ENCODE results near the gene ATP11A. TPM values are rescaled to one million over a fixed set of nuclear protein-coding genes. Genes with fewer than 3 reads are reported as not detected.
"Not testable (repeated sequence)": the region's sequence is repeated elsewhere in the genome, so short reads cannot be mapped to it uniquely, and the experiment has no call there.

ATP11A gene
- total RNA-seq, 1 experiment from 2014 or later: 2.5 TPM

GRCh38 chr13:112796190-112796915 is 106.5 kb downstream of the ATP11A start:
- Histone ChIP-seq H3K4me3 (no peak overlapping the region), H3K36me3 (no peaks in the 10 kb centered on the region), H3K27me3 (no peaks in the 10 kb centered on the region), H3K9me3 (no peaks in the 10 kb centered on the region)
- DNase-seq: no peak

- H3K27me3 ChIP-seq: no peaks in the 10 kb centered on the region
- H3K36me3 ChIP-seq: no peaks in the 10 kb centered on the region
- no peak for DNase-seq
- no peak overlapping the region for H3K4me3 ChIP-seq
- H3K9me3 ChIP-seq: no peaks in the 10 kb centered on the region
These were observed 109.6 kb downstream of the ATP11A start for GRCh38 chr13:112799394-112799793.

GRCh38 chr13:112800057-112800456 is 110.2 kb downstream of the ATP11A start:
- no peaks in the 10 kb centered on the region for H3K36me3 ChIP-seq
- no peak overlapping the region for H3K4me3 ChIP-seq
- H3K27me3 ChIP-seq: no peaks in the 10 kb centered on the region
- no peak for DNase-seq
- H3K9me3 ChIP-seq: no peaks in the 10 kb centered on the region

- H3K9me3 ChIP-seq, H3K36me3 ChIP-seq, H3K27me3 ChIP-seq, H3K4me3 ChIP-seq, DNase-seq: not testable (repeated sequence)
These were observed 111.0 kb downstream of the ATP11A start for GRCh38 chr13:112800807-112801206.

- Histone ChIP-seq H3K9me3 (no peaks in the 10 kb centered on the region), H3K36me3 (no peaks in the 10 kb centered on the region; the same call in 1 of the 2 replicates), H3K27me3 (no peaks in the 10 kb centered on the region), H3K4me3 (no peak overlapping the region)
- no peak for DNase-seq
These were observed 113.0 kb downstream of the ATP11A start for GRCh38 chr13:112802802-112803195.

GRCh38 chr13:112803422-112803821 is 113.6 kb downstream of the ATP11A start:
- no peak for DNase-seq
- Histone ChIP-seq H3K27me3 (no peaks in the 10 kb centered on the region), H3K36me3 (no peaks in the 10 kb centered on the region; the same call in 1 of the 2 replicates), H3K4me3 (no peak overlapping the region), H3K9me3 (no peaks in the 10 kb centered on the region)

- no peaks in the 10 kb centered on the region for H3K27me3 ChIP-seq
- no peak overlapping the region for H3K4me3 ChIP-seq
- H3K9me3 ChIP-seq: no peaks in the 10 kb centered on the region
- no peak for DNase-seq
- H3K36me3 ChIP-seq: no peaks in the 10 kb centered on the region; the same call in 1 of the 2 replicates
These were observed 114.5 kb downstream of the ATP11A start for GRCh38 chr13:112804374-112804773.

- H3K4me3 ChIP-seq: no peak overlapping the region
- no peaks in the 10 kb centered on the region; the same call in 1 of the 2 replicates for H3K36me3 ChIP-seq
- no peak for DNase-seq
- H3K27me3 ChIP-seq: no peaks in the 10 kb centered on the region
- no peaks in the 10 kb centered on the region for H3K9me3 ChIP-seq
These were observed 117.2 kb downstream of the ATP11A start for GRCh38 chr13:112806739-112807652.

- no peaks in the 10 kb centered on the region for H3K9me3 ChIP-seq
- DNase-seq: no peak
- H3K36me3 ChIP-seq: no peaks in the 10 kb centered on the region; the same call in 1 of the 2 replicates
- no peaks in the 10 kb centered on the region for H3K27me3 ChIP-seq
- no peak overlapping the region for H3K4me3 ChIP-seq
These were observed 118.0 kb downstream of the ATP11A start for GRCh38 chr13:112807653-112808376.

GRCh38 chr13:112808377-112809140 is 118.7 kb downstream of the ATP11A start:
- Histone ChIP-seq H3K9me3 (no peaks in the 10 kb centered on the region), H3K27me3 (no peaks in the 10 kb centered on the region), H3K4me3 (no peak overlapping the region), H3K36me3 (no peaks in the 10 kb centered on the region; the same call in 1 of the 2 replicates)
- no peak for DNase-seq

- Histone ChIP-seq H3K4me3 (no peak overlapping the region), H3K27me3 (no peaks in the 10 kb centered on the region), H3K36me3 (no peaks in the 10 kb centered on the region; the same call in 1 of the 2 replicates), H3K9me3 (no peaks in the 10 kb centered on the region)
- DNase-seq: no peak
These were observed 119.8 kb downstream of the ATP11A start for GRCh38 chr13:112809332-112810315.

GRCh38 chr13:112810608-112811007 is 120.8 kb downstream of the ATP11A start:
- Histone ChIP-seq H3K36me3 (no peaks in the 10 kb centered on the region; the same call in 1 of the 2 replicates), H3K4me3 (no peak overlapping the region)

GRCh38 chr13:112812306-112813055 is 122.6 kb downstream of the ATP11A start:
- no peaks in the 10 kb centered on the region for H3K36me3 ChIP-seq
- H3K27me3 ChIP-seq: no peaks in the 10 kb centered on the region
- H3K4me3 ChIP-seq: no peak overlapping the region
- no peak for DNase-seq
- H3K9me3 ChIP-seq: no peaks in the 10 kb centered on the region

More at GRCh38 chr13:112810608-112811007, 120.8 kb downstream of the ATP11A start:
- Histone ChIP-seq H3K27me3 (no peaks in the 10 kb centered on the region), H3K9me3 (no peaks in the 10 kb centered on the region)
- no peak for DNase-seq

GRCh38 chr13:112813552-112813951 is 123.7 kb downstream of the ATP11A start:
- no peak for DNase-seq
- Histone ChIP-seq H3K36me3 (no peaks in the 10 kb centered on the region), H3K27me3 (no peaks in the 10 kb centered on the region), H3K4me3 (no peak overlapping the region), H3K9me3 (no peaks in the 10 kb centered on the region)
